Measurements from ENCODE around the gene BATF2. TPM values are rescaled to one million over a fixed set of nuclear protein-coding genes. Genes with fewer than 3 reads are reported as not detected.
"Not testable (repeated sequence)": the region's sequence is repeated elsewhere in the genome, so short reads cannot be mapped to it uniquely, and the experiment has no call there.

The BATF2 gene
- total RNA-seq, 1 donor from 2014 or later = 0.20 TPM

- peak; percentile 93 for DNase-seq
Observed at GRCh38 chr11:65013130-65013887, 16.5 kb upstream of the BATF2 start.

- DNase-seq = no peak
Observed at GRCh38 chr11:65008873-65009272, 12.1 kb upstream of the BATF2 start.

DNA sequence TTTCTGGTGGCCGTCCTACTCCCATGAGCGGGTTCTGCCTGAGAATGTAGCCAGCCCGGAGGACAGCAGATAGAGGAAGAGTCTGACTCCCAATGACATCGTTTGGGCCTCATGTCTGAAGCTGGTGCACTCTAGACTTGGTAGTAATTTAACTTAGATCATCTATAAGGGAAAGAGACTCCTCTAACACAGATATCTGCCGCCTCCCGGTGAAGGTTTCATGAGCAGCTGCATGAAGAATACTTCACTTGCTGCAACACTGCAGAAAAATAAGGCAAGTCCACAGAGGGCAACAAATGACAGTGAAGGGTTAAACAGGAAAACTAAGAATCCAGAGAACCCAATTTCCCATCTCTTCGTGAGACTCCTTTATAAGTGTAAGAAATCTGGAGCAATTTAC, 11.2 kb upstream of the BATF2 start:
- no peak for DNase-seq

DNA sequence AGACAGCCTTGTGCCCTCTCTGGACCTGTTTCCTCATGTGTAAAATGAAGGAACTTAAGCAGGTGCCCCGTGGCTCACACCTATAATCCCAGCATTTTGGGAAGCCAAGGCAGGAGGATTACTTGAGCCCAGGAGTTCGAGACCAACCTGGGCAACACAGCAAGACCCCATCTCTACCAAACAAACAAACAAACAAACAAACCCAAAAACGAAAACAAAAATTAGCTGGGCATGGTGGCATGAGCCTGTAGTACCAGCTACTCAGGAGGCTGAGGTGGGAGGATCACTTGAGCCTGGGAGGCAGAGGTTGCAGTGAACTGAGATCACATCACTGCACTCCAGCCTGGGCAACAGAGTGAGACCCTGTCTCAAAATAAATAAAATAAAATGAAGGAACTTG, 7.2 kb upstream of the BATF2 start:
- not testable (repeated sequence) for DNase-seq

DNA sequence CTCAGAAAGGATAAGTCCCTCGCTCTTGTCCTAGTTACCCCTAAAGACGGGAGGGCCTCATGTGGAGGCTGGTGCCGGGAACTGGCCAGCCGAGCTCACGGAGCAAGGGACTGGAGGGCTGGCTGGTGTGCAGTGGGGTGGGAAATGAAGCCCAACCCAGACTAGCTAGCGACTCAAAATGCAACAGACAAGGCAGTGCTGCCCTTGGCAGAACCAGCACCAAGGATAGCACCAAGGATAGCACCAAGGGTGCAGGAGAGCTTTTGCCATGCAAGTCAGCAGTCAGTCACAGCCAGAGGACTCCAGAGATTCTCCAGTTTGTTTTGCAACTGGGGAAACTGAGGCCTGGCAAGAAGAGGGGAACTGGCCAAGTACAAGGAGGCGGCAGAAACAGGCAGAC, 6.5 kb upstream of the BATF2 start:
- no peak for DNase-seq

GRCh38 chr11:65002706-65003105, 5.9 kb upstream of the BATF2 start:
- no peak for DNase-seq

GRCh38 chr11:64999478-64999877, 2.7 kb upstream of the BATF2 start:
- DNase-seq = no peak

DNA sequence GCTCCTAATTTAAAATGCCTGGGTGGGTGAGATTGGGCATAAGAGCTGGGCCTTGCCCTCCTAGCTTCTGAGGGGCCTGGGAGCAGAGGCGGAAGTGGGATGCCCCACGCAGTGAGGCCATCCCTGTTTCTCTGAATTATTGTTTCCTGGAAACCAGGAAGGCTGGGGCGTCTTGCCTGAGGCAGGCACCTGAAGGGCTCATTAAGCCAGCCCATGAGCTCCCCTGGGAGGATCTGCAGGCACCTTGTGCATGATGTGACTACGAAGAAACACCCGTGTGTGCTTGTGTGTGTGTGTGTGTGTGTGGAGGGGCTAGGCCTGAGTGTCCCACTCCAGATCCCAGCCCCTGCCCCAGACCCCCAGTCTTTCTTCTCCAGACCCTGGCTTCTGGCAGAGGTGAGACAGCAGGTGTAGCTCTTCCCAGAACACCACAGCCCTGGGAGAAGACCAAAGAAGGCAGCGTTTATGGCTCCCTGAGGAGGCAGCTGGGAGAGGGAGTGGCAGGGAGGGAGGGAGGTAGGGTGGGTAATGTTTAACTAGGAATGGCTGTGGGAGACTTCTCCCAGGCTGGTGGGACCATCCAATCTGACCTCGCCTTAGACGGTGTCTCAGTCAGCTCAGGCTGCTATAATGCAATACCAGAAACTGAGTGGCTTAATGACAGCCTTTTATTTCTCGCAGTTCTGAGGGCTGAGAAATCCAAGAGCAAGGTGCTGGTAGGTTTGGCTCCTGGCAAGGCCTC, 2.1 kb upstream of the BATF2 start:
- no peak for DNase-seq

DNA sequence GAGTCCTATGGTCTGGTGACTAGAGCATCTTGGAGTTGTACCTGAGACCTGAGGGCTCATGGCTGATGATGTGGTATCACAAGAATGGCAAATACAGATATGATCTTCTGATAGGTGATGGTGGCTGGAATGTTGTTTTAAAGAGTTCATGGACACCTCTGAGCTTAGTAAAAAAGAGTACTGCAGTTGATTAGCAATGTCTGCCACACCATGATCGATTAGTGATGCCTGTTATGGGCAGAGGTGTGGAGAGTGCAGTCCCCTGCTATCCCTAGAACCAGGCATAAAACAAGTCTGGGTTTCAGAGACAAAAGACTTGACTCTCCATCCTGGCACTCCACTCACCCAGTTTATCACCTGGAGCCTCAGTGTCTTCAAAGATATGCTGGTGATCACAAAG, 1.4 kb upstream of the BATF2 start:
- DNase-seq = no peak

DNA sequence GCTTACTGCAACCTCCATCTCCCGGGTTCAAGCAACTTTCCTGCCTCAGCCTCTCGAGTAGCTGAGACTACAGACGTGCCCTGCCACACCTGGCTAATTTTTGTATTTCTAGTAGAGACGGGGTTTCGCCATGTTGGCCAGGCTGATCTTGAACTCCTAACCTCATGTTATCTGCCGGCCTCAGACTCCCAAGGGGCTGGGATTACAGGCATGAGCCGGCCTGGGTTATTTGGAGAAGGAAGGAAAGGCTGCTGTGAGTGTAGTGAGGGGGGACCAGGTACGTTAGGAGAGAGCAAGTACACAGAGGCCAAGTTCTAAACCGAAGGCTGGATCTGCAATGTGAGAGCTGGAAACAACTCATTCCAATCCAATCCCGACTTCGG, 453 bp downstream of the BATF2 start:
- DNase-seq = no peak

DNA sequence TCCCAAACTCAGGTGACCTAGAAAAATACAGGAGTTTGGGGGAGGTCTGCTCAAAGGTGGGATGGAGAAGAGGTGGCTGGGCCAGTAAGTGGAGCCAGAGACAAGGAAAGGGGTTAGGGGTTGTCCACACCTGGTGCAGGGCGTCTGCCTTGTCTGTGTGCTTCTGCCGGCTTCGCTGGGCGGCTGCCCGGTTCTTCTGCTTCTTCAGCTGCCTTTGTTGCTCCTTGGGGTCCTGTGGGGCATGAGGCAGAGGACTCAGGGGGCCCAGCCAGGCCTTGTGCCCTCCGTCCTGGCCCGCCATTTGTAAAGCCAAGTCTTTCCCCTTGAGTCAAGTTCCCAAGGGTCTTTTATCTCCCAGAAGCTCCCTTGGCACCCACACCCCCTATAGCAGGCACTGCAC, 2.5 kb downstream of the BATF2 start:
- DNase-seq = no peak

DNA sequence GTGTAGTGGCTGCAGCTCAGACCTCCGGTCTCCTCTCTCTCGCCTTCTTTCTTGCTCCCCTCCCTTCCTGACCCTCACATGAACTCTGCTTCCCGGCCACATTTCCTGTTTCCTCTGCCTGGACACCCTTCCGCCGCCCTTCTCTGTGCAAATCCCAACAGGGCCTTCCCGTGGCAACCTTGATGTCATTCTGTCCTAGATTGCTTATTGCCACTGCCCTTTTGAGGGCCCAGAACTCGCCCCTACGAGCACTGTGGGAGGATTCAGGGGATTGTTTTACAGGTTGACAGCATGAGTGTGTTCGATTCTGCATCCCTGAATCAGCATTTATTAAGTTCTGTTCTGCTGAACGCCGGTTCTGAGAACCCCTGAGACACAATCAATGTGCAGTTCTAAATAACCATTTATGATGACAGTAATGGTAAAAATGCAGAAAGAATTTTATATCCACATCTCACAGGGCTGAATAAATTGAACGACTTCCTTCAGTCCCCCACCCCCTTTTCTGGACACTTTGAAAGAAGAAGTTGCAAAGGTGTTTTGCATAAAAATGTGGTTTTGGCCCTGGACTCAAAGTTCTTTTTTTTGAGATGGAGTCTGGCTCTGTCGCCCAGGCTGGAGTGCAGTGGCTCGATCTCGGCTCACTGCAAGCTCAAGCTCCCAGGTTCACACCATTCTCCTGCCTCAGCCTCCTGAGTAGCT, 6.4 kb downstream of the BATF2 start:
- no peak for DNase-seq

DNA sequence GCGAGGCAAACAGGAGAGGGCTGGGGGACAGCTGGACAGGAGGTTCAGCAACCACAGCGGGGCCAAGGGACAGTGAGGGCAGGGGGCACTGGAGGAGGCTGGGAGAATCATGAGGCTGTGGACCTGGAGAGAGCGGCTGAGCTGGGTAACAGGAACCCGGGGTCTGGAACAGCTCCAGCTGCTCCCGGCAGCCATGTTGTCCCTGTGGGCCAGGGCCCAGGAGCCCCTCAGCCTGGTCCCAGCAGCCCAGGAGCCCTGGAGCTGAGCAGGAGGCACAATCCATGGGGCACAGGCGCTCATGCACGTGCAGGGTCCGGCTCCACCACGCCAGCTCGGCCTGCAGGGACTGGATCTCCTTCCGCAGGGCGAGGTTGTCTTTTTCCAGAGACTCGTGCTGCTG, 7.4 kb downstream of the BATF2 start:
- no peak for DNase-seq

DNA sequence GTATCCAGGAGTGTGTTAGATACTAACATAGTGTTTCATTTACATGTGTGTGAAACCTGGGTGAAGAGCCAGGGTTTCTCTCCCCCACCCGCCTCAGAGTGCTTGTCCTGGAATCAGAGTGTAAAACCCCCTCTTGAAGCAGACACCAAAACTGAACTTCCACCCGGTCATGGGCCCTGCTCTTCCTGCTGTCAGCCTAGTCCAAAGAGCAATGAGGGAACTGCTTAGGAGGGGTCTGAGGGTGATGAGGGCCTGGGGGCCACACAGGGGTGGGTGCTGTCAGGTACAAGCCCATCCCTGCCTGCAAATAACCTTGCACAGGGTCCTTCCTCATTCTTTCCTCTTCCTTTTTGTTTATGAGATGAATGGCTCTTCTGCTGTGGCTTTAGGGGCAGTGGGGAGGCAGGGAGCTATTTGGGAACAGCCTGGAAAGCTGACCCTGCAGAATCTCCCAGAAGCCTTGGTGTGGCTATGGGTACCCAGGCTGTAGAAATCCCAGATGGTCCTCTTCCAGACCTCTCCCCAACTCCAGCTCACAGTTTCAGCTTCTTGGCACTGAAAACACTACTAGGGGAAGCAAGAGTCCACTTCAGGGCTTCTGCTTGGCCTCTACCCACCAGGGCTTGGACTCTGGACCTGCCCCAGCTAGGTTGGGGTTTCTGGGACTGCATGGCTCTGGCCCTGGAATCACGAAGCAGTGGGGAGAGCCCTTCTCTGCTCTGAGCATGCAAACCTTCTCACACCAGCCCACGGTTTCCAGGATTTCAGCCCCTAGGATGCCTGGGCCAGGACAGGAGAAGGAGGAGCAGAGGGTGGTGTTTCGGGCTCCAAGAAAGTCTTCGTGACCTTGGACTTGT, 8.5 kb downstream of the BATF2 start:
- DNase-seq = no peak

GRCh38 chr11:64983339-64983738, 13.4 kb downstream of the BATF2 start:
- not testable (repeated sequence) for DNase-seq

DNA sequence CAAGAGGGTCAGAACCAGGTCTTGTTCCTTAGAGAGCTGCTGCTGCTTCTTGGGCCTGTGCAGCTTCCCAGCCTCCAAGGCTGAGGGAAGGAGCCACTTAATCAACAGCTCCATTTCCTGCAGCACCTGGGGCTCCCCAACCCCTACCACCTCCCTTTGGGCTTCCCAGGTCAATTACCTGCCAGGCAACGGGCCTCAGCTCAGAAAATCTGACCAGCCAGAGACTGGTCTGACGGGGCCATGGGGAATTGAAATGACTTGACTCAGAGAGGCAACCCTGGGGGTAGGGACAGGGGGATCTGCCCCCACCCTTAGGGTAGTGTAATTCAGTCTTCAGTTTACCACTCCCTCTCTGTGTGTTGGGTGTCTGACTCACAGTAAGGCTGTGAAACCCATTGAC, 20.1 kb downstream of the BATF2 start:
- no peak for DNase-seq

- DNase-seq = no peak
Observed at GRCh38 chr11:64974124-64974523, 22.6 kb downstream of the BATF2 start.

DNA sequence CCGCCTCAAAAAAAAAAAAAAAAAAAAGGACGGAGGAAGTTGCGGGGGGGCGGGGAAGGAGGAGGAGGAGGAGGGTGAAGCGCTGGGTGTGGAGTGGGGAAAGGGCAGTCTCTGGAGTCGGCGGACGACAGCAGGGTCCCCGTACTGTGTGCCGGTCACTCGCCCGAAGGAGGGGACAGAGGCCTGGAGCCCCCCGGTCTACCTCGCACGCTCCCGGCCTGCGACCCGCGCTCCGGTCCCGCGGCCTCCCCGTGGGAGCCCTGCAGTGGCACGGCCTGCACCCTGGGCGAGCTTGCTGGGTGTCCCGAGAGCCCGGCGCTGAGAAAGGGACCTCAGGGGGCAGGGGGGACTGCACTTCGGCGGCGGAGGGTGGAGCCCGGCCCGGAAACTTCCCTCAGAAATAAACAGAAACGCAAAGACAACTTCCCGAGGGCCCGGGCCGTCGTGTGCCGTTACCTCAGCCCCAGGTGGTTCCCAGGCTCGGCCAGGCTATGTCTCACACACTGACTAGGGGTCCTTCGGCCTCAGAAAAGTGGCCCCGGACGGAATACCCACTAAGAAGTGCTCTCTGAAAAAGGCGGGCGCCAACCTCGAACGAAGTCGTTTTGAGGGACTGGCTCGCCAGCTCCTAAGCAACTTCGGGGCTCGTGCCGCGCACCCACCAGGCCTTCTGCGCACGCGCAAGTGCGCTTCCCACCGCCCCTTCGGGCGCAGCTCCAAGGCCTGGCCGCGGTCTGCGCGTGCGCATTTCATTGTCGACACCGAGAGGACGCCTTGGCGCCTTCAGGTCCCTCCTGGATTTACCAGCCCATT, 25.1 kb downstream of the BATF2 start, which contains the start of gene MAJIN:
Gene MAJIN, minus strand, starts transcription at position 688 of the 813 bp plus-strand sequence. CDS start 12,703 bp downstream, outside the sequence.
- DNase-seq = peak; percentile 39

DNA sequence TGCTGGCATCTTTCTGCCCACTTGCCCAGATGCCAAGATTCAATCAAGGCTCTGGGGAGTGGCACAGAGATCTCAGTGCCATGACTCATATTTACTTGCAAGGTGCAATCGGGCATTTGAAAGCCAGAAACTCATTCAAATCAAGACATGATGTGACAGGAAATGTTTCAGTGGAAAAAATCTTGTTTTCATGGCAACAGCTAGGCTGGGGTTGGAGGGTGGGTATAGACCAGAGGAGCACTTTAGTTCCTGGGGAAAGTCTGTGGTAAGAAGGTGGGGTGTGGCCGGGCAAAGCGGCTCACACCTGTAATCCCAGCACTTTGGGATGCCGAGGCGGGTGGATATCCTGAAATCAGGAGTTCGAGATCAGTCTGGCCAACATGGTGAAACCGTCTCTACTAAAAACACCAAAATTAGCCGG, 26.0 kb downstream of the BATF2 start:
- DNase-seq = no peak

- DNase-seq = no peak
Observed at GRCh38 chr11:64969209-64969608, 27.6 kb downstream of the BATF2 start.

DNA sequence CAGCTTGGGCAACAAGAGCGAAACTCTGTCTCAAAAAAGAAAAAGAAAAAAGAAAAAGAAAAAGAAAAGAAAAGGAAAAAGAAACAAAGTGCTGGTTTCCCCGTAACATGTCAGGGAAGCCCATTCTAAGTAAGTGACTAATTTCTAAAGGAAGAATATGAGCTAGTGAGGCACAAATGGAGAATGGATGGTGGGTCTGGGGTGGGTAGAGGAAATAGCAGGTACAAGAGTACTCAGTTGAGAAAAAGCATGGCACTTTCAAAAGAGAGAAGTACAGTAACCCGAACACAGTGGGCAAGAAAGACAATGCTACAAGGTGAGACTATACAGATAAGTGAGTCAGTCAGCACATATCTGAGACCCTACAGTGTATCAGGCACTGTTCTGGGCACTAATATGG, 29.4 kb downstream of the BATF2 start:
- no peak for DNase-seq
